ENCODE measurements around the gene CD93.

Gene CD93

DNA sequence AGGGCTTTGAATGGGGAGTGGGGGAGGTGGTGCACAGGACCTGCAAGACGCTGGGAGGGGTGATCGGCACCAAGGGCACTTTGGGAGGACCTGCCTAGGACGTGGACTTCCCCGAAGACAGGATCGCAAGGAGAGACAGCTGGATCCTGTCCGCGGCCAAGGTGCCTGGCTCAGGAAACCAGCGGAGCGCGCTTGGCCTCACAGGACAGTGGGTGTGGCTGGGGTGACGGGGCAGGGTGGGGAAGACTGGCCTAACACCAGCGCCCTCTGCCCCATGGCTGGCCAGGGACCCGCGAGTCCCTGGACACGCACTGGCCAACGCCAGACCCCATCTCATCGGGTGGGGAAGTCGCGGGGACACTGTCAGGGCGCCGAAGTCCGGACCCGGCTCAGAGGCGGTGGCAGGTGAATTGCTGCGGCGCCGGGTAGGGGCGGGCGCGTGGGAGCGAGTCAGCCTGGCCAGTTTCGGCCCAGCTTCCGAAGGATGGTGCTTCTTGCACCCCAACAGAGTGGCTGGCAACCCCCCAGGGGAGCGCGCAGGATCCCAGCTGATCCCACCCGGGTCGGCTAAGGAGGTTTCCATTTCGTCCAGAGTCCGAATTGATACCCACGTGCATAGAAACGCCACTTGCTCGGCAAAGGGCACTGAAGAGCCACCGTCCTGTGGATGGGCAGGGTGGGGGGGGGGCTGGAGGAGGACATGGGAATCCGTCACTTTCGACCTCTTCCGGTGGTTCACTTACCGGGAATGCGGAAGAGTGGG, 35.9 kb downstream of the CD93 start:
- Mint-ChIP-seq H3K9me3 (ENCODE audit: low read depth) (no peaks in the 10 kb centered on the region), H3K27ac (no peak overlapping the region), H3K36me3 (no peaks in the 10 kb centered on the region), H3K27me3 (peaks cover 26% of the 10 kb centered on the region), H3K4me3 (no peak overlapping the region), H3K4me1 (ENCODE audit: low read depth) (peaks cover 2% of the 10 kb centered on the region)

- Mint-ChIP-seq H3K9me3 (ENCODE audit: low read depth) (no peaks in the 10 kb centered on the region), H3K4me3 (no peak within 1 kb of the TSS), H3K27ac (no peak within 1 kb of the TSS), H3K27me3 (peaks cover 27% of the 10 kb centered on the region), H3K4me1 (ENCODE audit: low read depth) (peaks cover 2% of the 10 kb centered on the region), H3K36me3 (no peaks in the 10 kb centered on the region)
Observed at GRCh38 chr20:23049201-23050075, 36.7 kb downstream of the CD93 start, which contains the start of gene THBD. Gene THBD (minus strand): TSS chr20:23049672. CDS start chr20:23049504, 168 bp downstream.

DNA sequence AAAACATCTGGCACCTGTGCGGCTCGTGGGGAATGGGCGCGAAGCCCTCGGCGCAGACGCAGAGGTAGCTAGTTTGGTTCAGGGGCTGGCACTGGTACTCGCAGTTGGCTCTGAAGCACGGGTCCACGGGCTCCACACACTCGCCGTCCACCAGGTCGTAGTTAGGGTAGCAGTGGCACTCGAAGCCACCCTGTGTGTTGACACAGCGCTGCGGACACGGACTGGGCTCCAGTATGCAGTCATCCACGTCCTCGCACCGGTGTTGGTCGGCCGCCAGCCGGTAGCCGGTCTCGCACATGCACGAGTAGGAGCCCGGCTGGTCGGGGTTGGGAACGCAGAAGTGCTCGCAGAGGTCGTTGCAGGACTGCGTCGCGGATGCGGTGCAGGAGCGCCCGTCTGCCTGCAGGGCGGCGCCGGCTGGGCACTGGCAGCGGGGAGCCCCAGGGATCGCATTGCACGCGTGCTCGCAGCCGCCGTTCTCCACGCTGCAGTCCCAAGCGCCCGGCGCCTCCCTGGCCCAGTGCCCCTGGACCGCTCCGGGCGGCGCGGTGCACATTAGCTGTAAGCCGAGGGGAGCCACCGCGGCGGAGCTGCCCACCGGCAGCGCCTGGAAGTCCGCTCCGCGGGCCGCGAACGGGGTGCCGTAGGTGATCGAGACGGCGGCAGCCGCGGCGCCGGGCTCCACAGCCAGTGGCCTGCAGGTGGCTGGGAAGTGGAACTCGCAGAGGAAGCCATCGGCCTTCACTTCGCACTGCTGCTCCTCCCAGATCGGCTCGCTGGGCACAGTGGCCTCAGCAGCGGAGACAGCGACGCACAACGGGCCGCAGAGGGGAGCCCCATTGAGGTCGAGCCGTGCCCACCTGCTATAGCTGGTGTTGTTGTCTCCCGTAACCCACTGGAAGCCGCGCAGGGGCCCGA, 37.6 kb downstream of the CD93 start:
- Mint-ChIP-seq H3K27me3 (peaks cover 27% of the 10 kb centered on the region), H3K4me1 (ENCODE audit: low read depth) (peaks cover 2% of the 10 kb centered on the region), H3K9me3 (ENCODE audit: low read depth) (no peaks in the 10 kb centered on the region), H3K27ac (no peak overlapping the region), H3K4me3 (no peak overlapping the region), H3K36me3 (no peaks in the 10 kb centered on the region)

GRCh38 chr20:23047738-23048214, 38.3 kb downstream of the CD93 start:
- peaks cover 2% of the 10 kb centered on the region for H3K4me1 Mint-ChIP-seq (ENCODE audit: low read depth)
- H3K27me3 Mint-ChIP-seq = peaks cover 21% of the 10 kb centered on the region
- H3K4me3 Mint-ChIP-seq = no peak overlapping the region
- no peaks in the 10 kb centered on the region for H3K9me3 Mint-ChIP-seq (ENCODE audit: low read depth)
- H3K27ac Mint-ChIP-seq = no peak overlapping the region
- H3K36me3 Mint-ChIP-seq = no peaks in the 10 kb centered on the region

DNA sequence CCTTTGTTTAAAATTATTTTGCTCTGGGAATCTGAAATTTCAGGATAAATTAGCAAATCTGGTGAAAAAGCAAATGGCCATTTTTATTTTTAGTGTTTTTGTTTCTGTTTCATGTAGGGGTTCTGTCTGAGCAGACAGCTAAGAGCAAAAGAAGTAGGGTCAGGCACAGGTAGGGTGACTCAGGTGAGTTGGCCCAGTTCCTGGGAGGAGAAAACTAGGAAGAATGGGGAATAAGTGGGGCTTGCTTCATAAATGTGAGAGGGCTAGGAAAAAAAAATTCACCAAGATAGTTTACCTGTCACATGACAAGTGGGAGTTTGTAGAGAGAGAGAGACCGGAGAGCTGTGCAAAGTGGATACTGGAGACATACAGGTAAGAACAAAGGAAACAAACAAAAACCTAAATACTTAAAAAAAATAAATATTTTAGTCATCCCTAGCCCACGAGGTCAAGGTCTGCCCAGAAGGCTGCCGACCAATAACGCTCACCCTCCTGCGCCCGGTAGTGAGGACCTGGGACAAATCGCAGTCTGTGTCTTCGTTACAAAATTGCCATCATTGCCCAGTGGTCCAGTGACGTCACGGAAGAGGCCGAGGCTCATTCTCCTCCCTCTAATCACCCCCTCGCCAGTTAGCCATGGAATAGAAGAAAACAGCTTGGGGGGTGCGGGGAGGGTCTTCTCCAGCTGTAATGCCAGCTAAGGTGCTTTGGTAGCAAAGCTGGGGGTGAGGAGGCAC, 39.0 kb downstream of the CD93 start:
- Mint-ChIP-seq H3K9me3 (ENCODE audit: low read depth) (no peaks in the 10 kb centered on the region), H3K27me3 (peaks cover 17% of the 10 kb centered on the region), H3K4me3 (no peak overlapping the region), H3K27ac (no peak overlapping the region), H3K4me1 (ENCODE audit: low read depth) (peaks cover 2% of the 10 kb centered on the region), H3K36me3 (no peaks in the 10 kb centered on the region)

- Mint-ChIP-seq H3K36me3 (no peaks in the 10 kb centered on the region), H3K27ac (no peak overlapping the region), H3K9me3 (ENCODE audit: low read depth) (no peaks in the 10 kb centered on the region), H3K4me1 (ENCODE audit: low read depth) (peaks cover 2% of the 10 kb centered on the region), H3K27me3 (peaks cover 14% of the 10 kb centered on the region), H3K4me3 (no peak overlapping the region)
Observed at GRCh38 chr20:23046431-23046830, 39.7 kb downstream of the CD93 start.

DNA sequence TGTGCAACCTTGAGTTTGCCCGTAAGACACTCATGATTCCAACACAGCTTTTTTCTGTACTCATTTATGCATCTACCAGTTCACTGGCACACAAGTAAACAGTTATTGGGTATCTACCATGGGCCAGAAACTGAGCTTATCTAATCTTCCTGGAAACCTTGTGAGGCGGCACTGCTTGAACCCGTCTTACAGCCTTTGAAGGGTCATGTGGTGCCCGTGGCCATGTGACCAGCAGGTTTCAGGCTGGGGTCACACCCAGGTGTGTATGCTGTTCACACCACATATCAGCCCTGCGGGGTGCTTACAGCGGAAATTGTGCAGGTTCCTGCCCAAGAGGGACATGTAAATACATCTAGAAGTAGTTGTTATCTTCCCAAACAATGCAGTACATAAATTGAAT, 42.7 kb downstream of the CD93 start:
- no peaks in the 10 kb centered on the region for H3K36me3 Mint-ChIP-seq
- H3K4me3 Mint-ChIP-seq = no peak overlapping the region
- H3K27me3 Mint-ChIP-seq = peaks cover 12% of the 10 kb centered on the region

DNA sequence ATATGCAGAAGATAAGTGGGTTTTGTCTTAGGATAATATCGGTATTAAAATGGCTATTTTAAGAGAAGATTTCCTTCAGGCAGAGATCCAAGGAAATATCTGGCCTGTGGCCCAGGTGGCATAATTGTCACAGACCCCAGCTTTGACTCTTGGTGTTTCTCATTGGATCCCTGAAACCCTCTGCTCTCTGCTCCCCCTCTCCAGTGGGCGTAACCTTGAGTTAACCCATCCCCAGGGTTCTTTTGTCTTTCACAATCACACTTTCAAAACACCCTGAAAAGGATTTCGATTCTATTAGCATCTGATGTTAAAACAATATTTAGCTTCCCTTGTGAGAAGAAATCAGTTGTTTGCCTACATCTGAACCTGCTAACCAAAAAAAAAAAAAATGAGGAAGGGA, 43.9 kb downstream of the CD93 start:
- H3K27me3 Mint-ChIP-seq = peaks cover 11% of the 10 kb centered on the region
- no peaks in the 10 kb centered on the region for H3K9me3 Mint-ChIP-seq (ENCODE audit: low read depth)
- H3K27ac Mint-ChIP-seq = no peak overlapping the region
- H3K4me1 Mint-ChIP-seq (ENCODE audit: low read depth) = peaks cover 2% of the 10 kb centered on the region
- no peaks in the 10 kb centered on the region for H3K36me3 Mint-ChIP-seq
- no peak overlapping the region for H3K4me3 Mint-ChIP-seq

More for the DNA sequence above, 42.7 kb downstream of the CD93 start:
- Mint-ChIP-seq H3K9me3 (ENCODE audit: low read depth) (no peaks in the 10 kb centered on the region), H3K4me1 (ENCODE audit: low read depth) (peaks cover 2% of the 10 kb centered on the region), H3K27ac (no peak overlapping the region)

GRCh38 chr20:23039885-23040508, 46.1 kb downstream of the CD93 start:
- no peak overlapping the region for H3K27ac Mint-ChIP-seq
- H3K4me1 Mint-ChIP-seq (ENCODE audit: low read depth) = no peaks in the 10 kb centered on the region
- no peaks in the 10 kb centered on the region for H3K36me3 Mint-ChIP-seq
- no peaks in the 10 kb centered on the region for H3K9me3 Mint-ChIP-seq (ENCODE audit: low read depth)
- H3K4me3 Mint-ChIP-seq = no peak overlapping the region
- H3K27me3 Mint-ChIP-seq = peaks cover 4% of the 10 kb centered on the region

- Mint-ChIP-seq H3K4me1 (ENCODE audit: low read depth) (no peaks in the 10 kb centered on the region), H3K36me3 (no peaks in the 10 kb centered on the region), H3K9me3 (ENCODE audit: low read depth) (no peaks in the 10 kb centered on the region), H3K4me3 (no peak overlapping the region), H3K27ac (no peak overlapping the region), H3K27me3 (peaks cover 4% of the 10 kb centered on the region)
Observed at GRCh38 chr20:23039136-23039875, 46.8 kb downstream of the CD93 start.

DNA sequence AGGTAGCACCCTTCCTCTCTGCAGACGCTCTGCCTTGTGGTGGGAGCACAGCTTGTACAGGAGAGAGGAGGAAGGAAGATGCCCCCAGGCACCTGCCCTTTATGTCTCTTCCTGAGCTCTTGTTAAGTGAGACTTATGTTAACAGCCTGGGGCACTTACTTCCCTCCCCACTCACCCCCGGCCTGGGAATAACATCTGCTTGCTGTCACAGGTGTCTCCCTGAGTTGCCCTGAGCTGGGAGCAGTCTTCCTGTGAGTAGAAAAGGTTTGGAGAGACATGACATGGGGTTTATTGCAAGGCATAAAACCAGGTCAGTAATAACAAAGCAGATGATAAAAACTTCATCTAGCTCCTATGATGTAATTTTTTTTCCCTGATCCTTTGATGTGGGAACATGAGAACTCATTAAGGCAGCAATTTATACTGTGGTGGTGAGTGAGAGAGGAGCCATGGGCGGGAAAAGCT, 49.1 kb downstream of the CD93 start:
- H3K27me3 Mint-ChIP-seq = peaks cover 5% of the 10 kb centered on the region
- no peaks in the 10 kb centered on the region for H3K9me3 Mint-ChIP-seq (ENCODE audit: low read depth)
- no peaks in the 10 kb centered on the region for H3K4me1 Mint-ChIP-seq (ENCODE audit: low read depth)
- H3K36me3 Mint-ChIP-seq = no peaks in the 10 kb centered on the region
- no peak overlapping the region for H3K27ac Mint-ChIP-seq
- H3K4me3 Mint-ChIP-seq = no peak overlapping the region

DNA sequence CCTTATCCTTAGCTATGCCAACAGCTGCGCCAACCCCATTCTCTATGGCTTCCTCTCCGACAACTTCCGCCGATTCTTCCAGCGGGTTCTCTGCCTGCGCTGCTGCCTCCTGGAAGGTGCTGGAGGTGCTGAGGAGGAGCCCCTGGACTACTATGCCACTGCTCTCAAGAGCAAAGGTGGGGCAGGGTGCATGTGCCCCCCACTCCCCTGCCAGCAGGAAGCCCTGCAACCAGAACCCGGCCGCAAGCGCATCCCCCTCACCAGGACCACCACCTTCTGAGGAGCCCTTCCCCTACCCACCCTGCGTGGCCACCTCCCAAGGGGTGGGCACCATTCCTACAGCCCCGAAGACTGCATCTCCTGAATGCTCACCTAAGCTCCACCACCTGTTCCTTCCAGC, 49.8 kb downstream of the CD93 start:
- H3K27me3 Mint-ChIP-seq = peaks cover 6% of the 10 kb centered on the region
- H3K27ac Mint-ChIP-seq = no peak overlapping the region
- no peaks in the 10 kb centered on the region for H3K9me3 Mint-ChIP-seq (ENCODE audit: low read depth)
- no peaks in the 10 kb centered on the region for H3K36me3 Mint-ChIP-seq
- H3K4me3 Mint-ChIP-seq = no peak overlapping the region
- H3K4me1 Mint-ChIP-seq (ENCODE audit: low read depth) = no peaks in the 10 kb centered on the region

DNA sequence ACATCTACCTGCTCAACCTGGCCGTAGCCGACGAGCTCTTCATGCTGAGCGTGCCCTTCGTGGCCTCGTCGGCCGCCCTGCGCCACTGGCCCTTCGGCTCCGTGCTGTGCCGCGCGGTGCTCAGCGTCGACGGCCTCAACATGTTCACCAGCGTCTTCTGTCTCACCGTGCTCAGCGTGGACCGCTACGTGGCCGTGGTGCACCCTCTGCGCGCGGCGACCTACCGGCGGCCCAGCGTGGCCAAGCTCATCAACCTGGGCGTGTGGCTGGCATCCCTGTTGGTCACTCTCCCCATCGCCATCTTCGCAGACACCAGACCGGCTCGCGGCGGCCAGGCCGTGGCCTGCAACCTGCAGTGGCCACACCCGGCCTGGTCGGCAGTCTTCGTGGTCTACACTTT, 50.4 kb downstream of the CD93 start:
- Mint-ChIP-seq H3K9me3 (ENCODE audit: low read depth) (no peaks in the 10 kb centered on the region), H3K27me3 (peaks cover 6% of the 10 kb centered on the region), H3K36me3 (no peaks in the 10 kb centered on the region), H3K4me3 (no peak overlapping the region), H3K4me1 (ENCODE audit: low read depth) (no peaks in the 10 kb centered on the region), H3K27ac (no peak overlapping the region)

Data from activated naive CD8-positive, alpha-beta T cell (primary cell).